ENCODE data around the gene KLK2. TPM values are rescaled to one million over a fixed set of nuclear protein-coding genes. Genes with fewer than 3 reads are reported as not detected.

KLK2 gene
- total RNA-seq (2012; rRNA removed) (not detected in 2 replicates), polyA plus RNA-seq (2012; rRNA removed) (not detected in 2 replicates), Bru-seq, nascent RNA (not detected), BruChase-seq, experiment 1, labeled RNA remaining after a 6-hour chase (not detected), BruChase-seq, experiment 2, labeled RNA remaining after a 2-hour chase (percentile 14 among the genes with signal in this experiment)
- polyA plus RNA-seq (2012; cell fraction: cytosol; rRNA removed): 0.12 TPM in 1 of 2 replicates, not detected in the other
- 0.19 TPM in 1 of 2 replicates, not detected in the other for polyA plus RNA-seq (2012; cell fraction: nucleus; rRNA removed; ENCODE audit: low replicate concordance)
- long read RNA-seq: 0 reads

DNA sequence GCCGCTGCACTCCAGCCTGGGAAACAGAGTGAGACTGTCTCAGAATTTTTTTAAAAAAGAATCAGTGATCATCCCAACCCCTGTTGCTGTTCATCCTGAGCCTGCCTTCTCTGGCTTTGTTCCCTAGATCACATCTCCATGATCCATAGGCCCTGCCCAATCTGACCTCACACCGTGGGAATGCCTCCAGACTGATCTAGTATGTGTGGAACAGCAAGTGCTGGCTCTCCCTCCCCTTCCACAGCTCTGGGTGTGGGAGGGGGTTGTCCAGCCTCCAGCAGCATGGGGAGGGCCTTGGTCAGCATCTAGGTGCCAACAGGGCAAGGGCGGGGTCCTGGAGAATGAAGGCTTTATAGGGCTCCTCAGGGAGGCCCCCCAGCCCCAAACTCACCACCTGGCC lies at the start of gene KLK2:
TSS of gene KLK2 (plus strand) at position 384 of the 400 bp plus-strand sequence. CDS start 35 bp downstream, outside the sequence.
- no peak within 1 kb of the TSS for H4K5ac ChIP-seq (ENCODE audit: low read depth, low read length)
- H3K36me3 ChIP-seq (ENCODE audit: control insufficient read depth, insufficient read depth, low read length): no peaks in the 10 kb centered on the region
- no peak within 1 kb of the TSS for H2AK9ac ChIP-seq (replicated peaks; ENCODE audit: low read depth, low read length, poor library complexity)
- H3K23ac ChIP-seq (ENCODE audit: low read depth, low read length): no peak within 1 kb of the TSS
- no peak within 1 kb of the TSS for H3K14ac ChIP-seq (replicated peaks; ENCODE audit: low read depth, low read length)
- H2BK5ac ChIP-seq (ENCODE audit: low read depth, low read length, poor library complexity, severe bottlenecking): no peak within 1 kb of the TSS
- no peak within 1 kb of the TSS for H3K4me2 ChIP-seq (ENCODE audit: low read depth, low read length)
- no peak within 1 kb of the TSS for H2BK15ac ChIP-seq (ENCODE audit: low read depth, low read length)
- no TSS peak for BruUV-seq (replicated peaks)
- no peaks in the 10 kb centered on the region for H4K20me1 ChIP-seq (ENCODE audit: insufficient read depth, low read length)
- H3K56ac ChIP-seq (ENCODE audit: extremely low read depth, insufficient read depth, low read length): no peak within 1 kb of the TSS
- no peaks in the 10 kb centered on the region for H3K4me1 ChIP-seq (ENCODE audit: control insufficient read depth, insufficient read depth, low read length)
- in situ Hi-C loops (cut with MboI; ENCODE audit: low sequenced_read_pairs): no loop called here
- H3K9me3 ChIP-seq (ENCODE audit: control insufficient read depth, insufficient read depth, low read length): no peaks in the 10 kb centered on the region
- H3K79me1 ChIP-seq (ENCODE audit: low read depth in 1 of 2, low read length in 2 of 2): no peaks in the 10 kb centered on the region
- no peak for ATAC-seq (ENCODE audit: low read depth)
- H3K9me1 ChIP-seq (ENCODE audit: insufficient read depth, low read length): no peaks in the 10 kb centered on the region
- H3K4ac ChIP-seq (ENCODE audit: low read depth, low read length): no peak within 1 kb of the TSS
- no peak within 1 kb of the TSS for H4K91ac ChIP-seq (ENCODE audit: insufficient read depth, low read depth, low read length)
- no peak within 1 kb of the TSS for H3K4me3 ChIP-seq (ENCODE audit: insufficient read depth, low read depth, low read length)
- no peak within 1 kb of the TSS for H2BK120ac ChIP-seq (ENCODE audit: low read depth, low read length)
- H2BK20ac ChIP-seq (ENCODE audit: low read depth, low read length): no peak within 1 kb of the TSS
- dilution Hi-C loops (cut with HindIII; ENCODE audit: low sequenced_read_pairs, unreplicated experiment): no loop called here
- no peak within 1 kb of the TSS for H3K18ac ChIP-seq (ENCODE audit: low read depth, low read length)
- no peak within 1 kb of the TSS for H3K9ac ChIP-seq (ENCODE audit: low read depth, low read length)
- CTCF ChIA-PET: no interaction called here
- DNase-seq: no peak
- intact Hi-C loops (cut with micrococcal nuclease): no loop called here
- TF ChIP-seq MAZ (IDR thresholded peaks at IDR 0.05; ENCODE audit: borderline replicate concordance, low read depth, low read length): no peak
- no peak for TF ChIP-seq NFE2L2 (IDR thresholded peaks at IDR 0.05; ENCODE audit: low read depth, low read length)
- TF ChIP-seq, protein P1, sequence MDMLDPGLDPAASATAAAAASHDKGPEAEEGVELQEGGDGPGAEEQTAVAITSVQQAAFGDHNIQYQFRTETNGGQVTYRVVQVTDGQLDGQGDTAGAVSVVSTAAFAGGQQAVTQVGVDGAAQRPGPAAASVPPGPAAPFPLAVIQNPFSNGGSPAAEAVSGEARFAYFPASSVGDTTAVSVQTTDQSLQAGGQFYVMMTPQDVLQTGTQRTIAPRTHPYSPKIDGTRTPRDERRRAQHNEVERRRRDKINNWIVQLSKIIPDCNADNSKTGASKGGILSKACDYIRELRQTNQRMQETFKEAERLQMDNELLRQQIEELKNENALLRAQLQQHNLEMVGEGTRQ (IDR thresholded peaks at IDR 0.05; ENCODE audit: low read depth, low read length): no peak
- no peak for TF ChIP-seq SMC3 (IDR thresholded peaks at IDR 0.05; ENCODE audit: low read depth, low read length)
- TF ChIP-seq MAFK (IDR thresholded peaks at IDR 0.05; ENCODE audit: low read depth, low read length): no peak
- no peak for TF ChIP-seq POLR2A (IDR thresholded peaks at IDR 0.05; ENCODE audit: low read depth, low read length)
- TF ChIP-seq CHD1 (IDR thresholded peaks at IDR 0.05; ENCODE audit: low read depth, low read length): no peak
- TF ChIP-seq MXI1 (IDR thresholded peaks at IDR 0.05; ENCODE audit: borderline replicate concordance, low read depth, low read length): no peak
- no peak for TF ChIP-seq BHLHE40 (IDR thresholded peaks at IDR 0.05; ENCODE audit: low read depth, low read length)
- TF ChIP-seq RCOR1 (IDR thresholded peaks at IDR 0.05; ENCODE audit: insufficient replicate concordance, low read length): no peak
- TF ChIP-seq RFX5 (IDR thresholded peaks at IDR 0.05; ENCODE audit: low read depth, low read length): no peak
- TF ChIP-seq, protein P2, sequence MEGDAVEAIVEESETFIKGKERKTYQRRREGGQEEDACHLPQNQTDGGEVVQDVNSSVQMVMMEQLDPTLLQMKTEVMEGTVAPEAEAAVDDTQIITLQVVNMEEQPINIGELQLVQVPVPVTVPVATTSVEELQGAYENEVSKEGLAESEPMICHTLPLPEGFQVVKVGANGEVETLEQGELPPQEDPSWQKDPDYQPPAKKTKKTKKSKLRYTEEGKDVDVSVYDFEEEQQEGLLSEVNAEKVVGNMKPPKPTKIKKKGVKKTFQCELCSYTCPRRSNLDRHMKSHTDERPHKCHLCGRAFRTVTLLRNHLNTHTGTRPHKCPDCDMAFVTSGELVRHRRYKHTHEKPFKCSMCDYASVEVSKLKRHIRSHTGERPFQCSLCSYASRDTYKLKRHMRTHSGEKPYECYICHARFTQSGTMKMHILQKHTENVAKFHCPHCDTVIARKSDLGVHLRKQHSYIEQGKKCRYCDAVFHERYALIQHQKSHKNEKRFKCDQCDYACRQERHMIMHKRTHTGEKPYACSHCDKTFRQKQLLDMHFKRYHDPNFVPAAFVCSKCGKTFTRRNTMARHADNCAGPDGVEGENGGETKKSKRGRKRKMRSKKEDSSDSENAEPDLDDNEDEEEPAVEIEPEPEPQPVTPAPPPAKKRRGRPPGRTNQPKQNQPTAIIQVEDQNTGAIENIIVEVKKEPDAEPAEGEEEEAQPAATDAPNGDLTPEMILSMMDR (conservative IDR thresholded peaks at IDR 0.05; ENCODE audit: low read depth, low read length): no peak
- TF ChIP-seq RAD21 (IDR thresholded peaks at IDR 0.05; ENCODE audit: low read length): no peak
- no peak within 1 kb of the TSS for H4K8ac ChIP-seq (ENCODE audit: low read depth in 2 of 2, low read length in 2 of 2)
- 100% methylated on average over 1 of the region's 3 CpGs; no CpG with 5 or more reads in 1 of the 2 experiments for WGBS, 2 experiments (ENCODE audit: extremely low coverage in 2 of 2, insufficient read length in 1 of 2)
- H3K27ac ChIP-seq (ENCODE audit: insufficient read depth, low read length): no peak within 1 kb of the TSS
- no peak within 1 kb of the TSS for H2AFZ ChIP-seq (replicated peaks; ENCODE audit: low read length, poor library complexity)
- peaks cover 2% of the 10 kb centered on the region; the same call in 1 of the 2 replicates for H3K27me3 ChIP-seq (ENCODE audit: control insufficient read depth, insufficient read depth, low read length)
- POLR2A ChIA-PET (ENCODE audit: unreplicated experiment): no interaction called here
- no peak within 1 kb of the TSS for H2AK5ac ChIP-seq (ENCODE audit: low read depth, low read length)
